Stimulated activated naive CD8-positive, alpha-beta T cell treated with anti-CD3 and anti-CD28 coated beads, Interleukin-15, Interleukin-2, amounts not matched to agents 100 ng/mL and 50 ng/mL, for 24 hours (primary cell): Measurements from ENCODE around the gene ADCY1.

ENCODE experiments used
- H3K27ac Mint-ChIP-seq: one replicate; pipeline ENCODE4 v1.8.0; 2021; ENCODE audit warnings: mild to moderate bottlenecking, mixed read lengths
- H3K27me3 Mint-ChIP-seq: one replicate; pipeline ENCODE4 v1.8.0; 2021; ENCODE audit warnings: mixed read lengths
- H3K36me3 Mint-ChIP-seq: one replicate; pipeline ENCODE4 v1.8.0; 2021; ENCODE audit warnings: low read depth, mixed read lengths
- H3K4me1 Mint-ChIP-seq: one replicate; pipeline ENCODE4 v1.8.0; 2021; ENCODE audit warnings: low read depth, mixed read lengths
- H3K4me3 Mint-ChIP-seq: one replicate; pipeline ENCODE4 v1.8.0; 2021; ENCODE audit warnings: mild to moderate bottlenecking, mixed read lengths
- H3K9me3 Mint-ChIP-seq: one replicate; pipeline ENCODE4 v1.8.0; 2021; ENCODE audit warnings: mixed read lengths

The ADCY1 gene

GRCh38 chr7:45657136-45657889, 83.1 kb downstream of the ADCY1 start:
- H3K4me3 Mint-ChIP-seq, result no peak overlapping the region
- no peaks in the 10 kb centered on the region for H3K36me3 Mint-ChIP-seq
- no peaks in the 10 kb centered on the region for H3K4me1 Mint-ChIP-seq
- no peaks in the 10 kb centered on the region for H3K27me3 Mint-ChIP-seq
- no peak overlapping the region for H3K27ac Mint-ChIP-seq
- no peaks in the 10 kb centered on the region for H3K9me3 Mint-ChIP-seq

- Mint-ChIP-seq H3K9me3 (peaks cover under 1% of the 10 kb centered on the region), H3K27me3 (no peaks in the 10 kb centered on the region), H3K36me3 (no peaks in the 10 kb centered on the region), H3K27ac (no peak overlapping the region), H3K4me3 (no peak overlapping the region), H3K4me1 (no peaks in the 10 kb centered on the region)
These were observed 83.9 kb downstream of the ADCY1 start for GRCh38 chr7:45657890-45658715.

GRCh38 chr7:45658716-45659495, 84.7 kb downstream of the ADCY1 start:
- Mint-ChIP-seq H3K9me3 (peaks cover 3% of the 10 kb centered on the region), H3K4me3 (no peak overlapping the region), H3K27ac (no peak overlapping the region), H3K36me3 (no peaks in the 10 kb centered on the region), H3K4me1 (no peaks in the 10 kb centered on the region), H3K27me3 (no peaks in the 10 kb centered on the region)

- peaks cover 3% of the 10 kb centered on the region for H3K9me3 Mint-ChIP-seq
- no peak overlapping the region for H3K4me3 Mint-ChIP-seq
- no peaks in the 10 kb centered on the region for H3K27me3 Mint-ChIP-seq
- no peak overlapping the region for H3K27ac Mint-ChIP-seq
- no peaks in the 10 kb centered on the region for H3K4me1 Mint-ChIP-seq
- no peaks in the 10 kb centered on the region for H3K36me3 Mint-ChIP-seq
These were observed 85.5 kb downstream of the ADCY1 start for GRCh38 chr7:45659496-45660139.

GRCh38 chr7:45660201-45660900, 86.2 kb downstream of the ADCY1 start:
- H3K9me3 Mint-ChIP-seq, result peaks cover 3% of the 10 kb centered on the region
- no peaks in the 10 kb centered on the region for H3K27me3 Mint-ChIP-seq
- no peak overlapping the region for H3K27ac Mint-ChIP-seq
- no peaks in the 10 kb centered on the region for H3K4me1 Mint-ChIP-seq
- no peaks in the 10 kb centered on the region for H3K36me3 Mint-ChIP-seq
- H3K4me3 Mint-ChIP-seq, result no peak overlapping the region

GRCh38 chr7:45660901-45661211, 86.7 kb downstream of the ADCY1 start:
- no peaks in the 10 kb centered on the region for H3K36me3 Mint-ChIP-seq
- no peak overlapping the region for H3K27ac Mint-ChIP-seq
- H3K9me3 Mint-ChIP-seq, result peaks cover 3% of the 10 kb centered on the region
- no peaks in the 10 kb centered on the region for H3K4me1 Mint-ChIP-seq
- H3K27me3 Mint-ChIP-seq, result no peaks in the 10 kb centered on the region
- H3K4me3 Mint-ChIP-seq, result no peak overlapping the region

- no peaks in the 10 kb centered on the region for H3K36me3 Mint-ChIP-seq
- H3K27ac Mint-ChIP-seq, result no peak overlapping the region
- H3K27me3 Mint-ChIP-seq, result no peaks in the 10 kb centered on the region
- no peaks in the 10 kb centered on the region for H3K4me1 Mint-ChIP-seq
- H3K9me3 Mint-ChIP-seq, result peaks cover 3% of the 10 kb centered on the region
- H3K4me3 Mint-ChIP-seq, result no peak overlapping the region
These were observed 87.3 kb downstream of the ADCY1 start for GRCh38 chr7:45661302-45661995.

GRCh38 chr7:45662018-45662417, 87.8 kb downstream of the ADCY1 start:
- Mint-ChIP-seq H3K4me3 (no peak overlapping the region), H3K9me3 (peaks cover 3% of the 10 kb centered on the region), H3K27me3 (no peaks in the 10 kb centered on the region), H3K4me1 (no peaks in the 10 kb centered on the region), H3K27ac (no peak overlapping the region), H3K36me3 (no peaks in the 10 kb centered on the region)

GRCh38 chr7:45662540-45663166, 88.5 kb downstream of the ADCY1 start:
- Mint-ChIP-seq H3K36me3 (no peaks in the 10 kb centered on the region), H3K27ac (no peak overlapping the region), H3K4me3 (no peak overlapping the region), H3K4me1 (no peaks in the 10 kb centered on the region), H3K27me3 (no peaks in the 10 kb centered on the region), H3K9me3 (peaks cover 3% of the 10 kb centered on the region)

GRCh38 chr7:45663167-45663921, 89.2 kb downstream of the ADCY1 start:
- Mint-ChIP-seq H3K9me3 (peaks cover 3% of the 10 kb centered on the region), H3K36me3 (no peaks in the 10 kb centered on the region), H3K27me3 (no peaks in the 10 kb centered on the region), H3K4me3 (no peak overlapping the region), H3K4me1 (no peaks in the 10 kb centered on the region), H3K27ac (no peak overlapping the region)

- no peaks in the 10 kb centered on the region for H3K27me3 Mint-ChIP-seq
- no peak overlapping the region for H3K27ac Mint-ChIP-seq
- H3K36me3 Mint-ChIP-seq, result no peaks in the 10 kb centered on the region
- peaks cover 3% of the 10 kb centered on the region for H3K9me3 Mint-ChIP-seq
- no peak overlapping the region for H3K4me3 Mint-ChIP-seq
- no peaks in the 10 kb centered on the region for H3K4me1 Mint-ChIP-seq
These were observed 89.9 kb downstream of the ADCY1 start for GRCh38 chr7:45663965-45664633.

GRCh38 chr7:45665172-45665571, 91.0 kb downstream of the ADCY1 start:
- Mint-ChIP-seq H3K4me1 (no peaks in the 10 kb centered on the region), H3K36me3 (no peaks in the 10 kb centered on the region), H3K9me3 (peaks cover 3% of the 10 kb centered on the region), H3K4me3 (no peak overlapping the region), H3K27ac (no peak overlapping the region), H3K27me3 (no peaks in the 10 kb centered on the region)
